ENCODE data around the gene HYOU1. TPM values are rescaled to one million over a fixed set of nuclear protein-coding genes. Genes with fewer than 3 reads are reported as not detected.
A peak's percentile ranks its signal among the peaks of the same experiment; 100 is the strongest.

The HYOU1 gene
- total and polyA plus RNA-seq, 2 of the 8 experiments (the other 6 are each of a cell fraction or from before 2014, with no cell fraction given), result 239 to 295 TPM

GRCh38 chr11:119016216-119017009 is 40.6 kb downstream of the HYOU1 start:
- Histone ChIP-seq H4K91ac (replicated peaks; ENCODE audit: insufficient read length, low read length) (no peak overlapping the region), H3K79me2 (ENCODE audit: control insufficient read depth in 1 of 2, insufficient read depth in 2 of 2, low read length in 2 of 2) (peaks cover 15 to 48% of the 10 kb centered on the region in 2 experiments; a peak in 3 of 4 replicates), H3K4ac (replicated peaks; ENCODE audit: insufficient read length, low read depth, low read length) (no peak overlapping the region), H4K8ac (ENCODE audit: extremely low read depth, insufficient read depth, low read length) (no peak overlapping the region), H3K9ac (replicated peaks in 1 of 4; ENCODE audit: extremely low read depth in 1 of 4, low read depth in 3 of 4, low read length in 3 of 4) (no peak overlapping the region), H2AK5ac (ENCODE audit: low read depth, low read length) (no peak overlapping the region), H2BK20ac (ENCODE audit: low read length) (no peak overlapping the region), H3K23me2 (ENCODE audit: low read depth, low read length) (no peaks in the 10 kb centered on the region; the same call in 1 of the 2 replicates), H3K79me1 (ENCODE audit: low read depth, low read length) (peaks cover 5% of the 10 kb centered on the region), H2BK5ac (ENCODE audit: low read depth, low read length) (no peak overlapping the region), H3K56ac (replicated peaks; ENCODE audit: insufficient read length, low read depth, low read length) (no peak overlapping the region), H2BK12ac (ENCODE audit: low read depth, low read length) (no peak overlapping the region), H3K4me1 (replicated peaks in 1 of 4; ENCODE audit: control insufficient read depth in 3 of 4, insufficient read depth in 4 of 4, low read length in 3 of 4) (peaks cover 0 to 9% (median 2%) of the 10 kb centered on the region in 4 experiments; a peak in 4 of 7 replicates), H4K20me1 (replicated peaks in 1 of 2; ENCODE audit: control insufficient read depth in 1 of 2, insufficient read depth in 2 of 2, low read length in 2 of 2) (peaks cover 3 to 8% of the 10 kb centered on the region in 2 experiments), H3K23ac (ENCODE audit: insufficient read length) (no peak overlapping the region), H3K4me2 (ENCODE audit: insufficient read depth in 1 of 2, low read depth in 2 of 2, low read length in 2 of 2) (peak overlapping the region; percentile 68 to 75), H3K36me3 (ENCODE audit: control insufficient read depth in 2 of 4, insufficient read depth in 4 of 4, low read length in 3 of 4) (peaks cover 28 to 63% (median 46%) of the 10 kb centered on the region in 4 experiments), H2AFZ (ENCODE audit: low read length) (no peak overlapping the region), H3K9me3 (ENCODE audit: insufficient read depth in 2 of 2, low read depth in 1 of 2, low read length in 1 of 2) (no peaks in the 10 kb centered on the region), H3K27ac (ENCODE audit: low read depth, low read length) (no peak overlapping the region; the same call in 1 of the 2 replicates), H3K18ac (ENCODE audit: extremely low read depth, low read length) (no peak overlapping the region), H3K27me3 (replicated peaks in 1 of 4; ENCODE audit: control insufficient read depth in 3 of 4, extremely low read depth in 1 of 4, insufficient read depth in 3 of 4, low read length in 3 of 4) (no peaks in the 10 kb centered on the region), H3K4me3 (ENCODE audit: extremely low read depth in 1 of 4, insufficient read depth in 2 of 4, low read depth in 3 of 4, low read length in 4 of 4) (peak overlapping the region; percentile 93 to 99 (median 95); a peak in 4 of 8 replicates), H2BK120ac (replicated peaks; ENCODE audit: low read depth, low read length) (no peak overlapping the region), H3K14ac (ENCODE audit: insufficient read length) (no peak overlapping the region), H4K5ac (ENCODE audit: insufficient read length, low read depth, low read length) (no peak overlapping the region), H2BK15ac (ENCODE audit: low read length) (no peak overlapping the region)
- DNase-seq (ENCODE audit: low read depth in 1 of 2, low spot score in 2 of 2) (no peak), FAIRE-seq (no peak)
- POLR2A ChIA-PET (ENCODE audit: partially characterized antibody), result interaction anchor here (0.6 to 18.5 kb wide), 21 partner anchors 9 to 115 kb away, joined by 3 to 264 read pairs (median 4); partner anchors contain the start of genes C2CD2L, CENATAC, SLC37A4 and VPS11
- 93% methylated on average over 14 of the region's 14 CpGs; no CpG with 5 or more reads in 1 of the 2 experiments for WGBS, 2 experiments (ENCODE audit: extremely low coverage in 1 of 2, insufficient coverage in 1 of 2, insufficient read length in 1 of 2, insufficient replicate concordance in 2 of 2, low coverage in 1 of 2, low lambda C conversion rate in 2 of 2, missing lambda C conversion rate in 1 of 2)
- CTCF ChIA-PET (ENCODE audit: partially characterized antibody), result interaction anchor here (0.7 to 1.8 kb wide), 9 partner anchors 9 to 298 kb away, joined by 3 to 5 read pairs (median 4); no protein-coding TSS in a partner anchor
- TF ChIP-seq NRF1 (IDR thresholded peaks at IDR 0.05; ENCODE audit: low read depth, low read length) (no peak), POLR2AphosphoS5 (IDR thresholded peaks at IDR 0.05; ENCODE audit: low read depth, low read length) (peak; percentile 28), POLR2A (IDR thresholded peaks at IDR 0.05; ENCODE audit: control extremely low read depth in 1 of 2, low read depth in 2 of 2, low read length in 2 of 2) (peak in 1 of 2 experiments; percentile 69; a peak in 1 of 3 replicates)

Measured in H1 (cell line).